GM19452 (cell line): ENCODE measurements around the gene PRKG1.

Source experiments
- ATAC-seq: cut with Tn5 transposase; IDR thresholded peaks from one replicate; pipeline ENCODE4 v1.9.1; 2021; ENCODE audit not compliant: unreplicated experiment

Gene PRKG1

GRCh38 chr10:52265131-52265926 lies 1191.0 kb downstream of the PRKG1 start:
- ATAC-seq = no peak

- ATAC-seq = no peak
These were observed 1192.6 kb downstream of the PRKG1 start for GRCh38 chr10:52266858-52267257.

DNA sequence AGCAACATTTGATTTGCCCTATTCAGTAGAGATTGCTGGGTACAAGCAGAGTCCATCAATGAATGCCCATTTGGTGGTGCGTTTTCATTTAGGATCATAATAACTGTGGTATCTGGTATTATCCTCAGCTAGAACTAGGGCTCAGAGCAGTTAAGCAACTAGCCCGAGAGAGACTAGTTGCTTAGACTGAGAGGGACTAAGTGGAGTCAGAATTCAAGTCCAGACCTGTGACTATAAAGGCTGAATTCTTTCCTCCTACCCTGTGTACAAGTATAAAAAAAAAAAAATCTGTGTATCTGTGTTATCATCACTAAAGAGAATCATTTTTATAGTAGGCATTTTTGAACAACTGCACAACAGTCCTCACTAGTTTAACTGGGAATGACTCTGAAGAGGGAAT lies 1194.5 kb downstream of the PRKG1 start:
- ATAC-seq = no peak

- no peak for ATAC-seq
These were observed 1194.9 kb downstream of the PRKG1 start for GRCh38 chr10:52269233-52269632.

DNA sequence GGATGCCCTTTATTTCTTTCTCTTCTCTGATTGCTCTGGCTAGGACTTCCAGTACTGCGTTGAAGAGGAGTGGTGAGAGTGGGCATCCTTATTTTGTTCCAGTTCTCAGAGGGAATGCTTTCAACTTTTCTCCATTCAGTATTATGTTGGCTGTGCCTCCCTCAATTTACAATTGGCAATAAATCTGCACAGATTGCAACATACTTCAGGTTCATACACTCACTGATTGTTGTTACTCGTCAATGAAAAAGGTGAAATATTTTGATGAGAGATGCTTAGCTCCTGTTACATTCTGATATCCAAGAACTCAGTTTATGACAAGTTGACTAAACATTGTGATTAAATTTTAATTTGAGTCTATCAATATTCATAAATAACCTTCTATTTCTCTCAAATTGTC lies 1201.9 kb downstream of the PRKG1 start:
- ATAC-seq = no peak

DNA sequence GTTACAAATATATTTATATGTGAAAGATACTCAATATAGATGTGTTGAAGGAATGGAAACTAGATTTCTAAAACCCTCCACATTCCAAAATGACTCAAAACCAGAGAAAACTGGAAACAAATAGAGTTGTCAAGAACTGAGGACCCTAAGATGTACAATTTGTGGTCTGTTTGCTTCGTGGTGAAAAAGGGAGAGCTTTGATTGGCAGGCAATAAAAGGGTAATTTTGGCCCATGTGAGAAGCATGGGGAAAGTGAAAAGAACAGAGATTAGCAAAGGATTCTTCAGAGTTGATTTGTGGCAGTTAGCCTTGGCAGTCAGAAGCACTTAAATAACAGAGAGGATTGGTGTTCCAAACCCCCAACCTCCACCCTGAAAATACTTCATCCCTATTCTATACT lies 1202.7 kb downstream of the PRKG1 start:
- ATAC-seq = no peak

- ATAC-seq = no peak
These were observed 1205.3 kb downstream of the PRKG1 start for GRCh38 chr10:52279546-52279945.

DNA sequence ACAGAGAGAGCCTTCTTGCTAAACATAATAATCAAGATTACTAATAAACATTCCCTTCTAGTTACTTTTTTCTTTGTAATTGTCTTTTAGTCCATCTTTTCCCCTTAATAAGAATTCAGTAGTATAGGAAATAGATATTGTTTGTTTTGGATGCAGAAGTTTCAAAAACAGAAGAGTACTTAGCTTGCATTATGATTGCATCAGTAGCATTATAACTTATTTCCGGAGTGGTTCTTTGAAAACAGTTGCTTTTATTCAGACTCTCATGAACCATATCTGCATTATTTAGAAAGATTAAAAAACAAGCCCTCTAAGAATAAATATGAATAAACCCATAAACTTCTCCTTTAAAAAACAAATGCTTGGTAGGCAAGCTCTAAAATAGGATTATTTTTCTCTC lies 1205.8 kb downstream of the PRKG1 start:
- ATAC-seq = no peak

- ATAC-seq = no peak
These were observed 1208.9 kb downstream of the PRKG1 start for GRCh38 chr10:52283174-52283573.

- ATAC-seq = no peak
These were observed 1210.2 kb downstream of the PRKG1 start for GRCh38 chr10:52284416-52285013.

GRCh38 chr10:52287866-52288265 lies 1213.6 kb downstream of the PRKG1 start:
- ATAC-seq = no peak

DNA sequence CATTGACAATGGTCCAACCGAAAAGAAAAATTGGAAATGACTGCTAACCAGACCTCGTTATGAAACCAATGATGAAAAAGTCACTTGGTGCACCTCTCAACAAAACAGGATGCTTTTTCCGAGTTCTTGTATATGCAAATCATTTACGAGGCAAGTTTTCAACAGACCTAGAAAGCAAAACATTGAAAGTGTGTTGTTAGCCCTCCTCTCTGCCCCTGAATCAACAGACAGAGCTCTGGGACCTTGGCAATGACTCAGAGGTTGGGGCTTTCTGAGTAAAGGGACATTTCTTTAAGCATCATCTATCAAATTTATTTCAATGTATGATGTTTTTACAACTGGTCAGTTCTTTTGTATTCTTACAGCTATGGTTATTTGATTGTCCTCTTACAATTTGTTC lies 1223.5 kb downstream of the PRKG1 start:
- ATAC-seq = no peak

- ATAC-seq = no peak
These were observed 1226.5 kb downstream of the PRKG1 start for GRCh38 chr10:52300599-52301277.

GRCh38 chr10:52308251-52309031 lies 1234.2 kb downstream of the PRKG1 start:
- peak; percentile 83 for ATAC-seq

- no peak for ATAC-seq
These were observed 1238.6 kb downstream of the PRKG1 start for GRCh38 chr10:52312942-52313255.

DNA sequence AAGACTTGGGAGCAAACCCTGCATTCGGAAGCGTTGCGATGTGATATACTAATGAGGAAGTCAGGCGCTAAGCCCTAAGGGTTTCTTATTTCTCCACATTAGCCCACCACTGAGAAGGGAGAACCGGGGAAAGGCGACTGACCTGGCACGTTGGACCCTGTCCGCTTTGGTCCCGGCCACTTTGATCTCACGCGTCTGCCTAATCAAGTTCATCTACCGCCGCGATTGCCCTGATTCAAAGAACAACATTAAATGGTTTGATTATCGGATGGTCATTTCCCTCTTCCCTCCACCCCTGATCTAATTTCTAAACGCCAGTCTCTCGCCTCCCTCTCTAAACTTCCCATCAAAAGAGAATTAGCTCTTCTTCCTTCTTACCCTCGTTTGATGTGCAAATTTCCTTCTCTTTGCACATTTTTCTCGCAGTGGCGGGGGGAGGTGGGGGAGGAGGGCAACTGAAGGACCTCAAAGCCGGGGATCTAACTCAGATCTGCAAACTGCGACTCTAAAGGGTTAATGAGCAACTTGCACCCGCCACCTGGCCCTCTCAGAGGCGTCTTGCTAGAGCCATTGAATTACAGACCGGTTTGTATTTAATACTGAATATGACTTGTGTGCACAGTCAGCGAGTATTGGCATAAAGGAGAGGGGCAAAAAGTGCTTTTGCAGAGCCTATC lies 1239.1 kb downstream of the PRKG1 start:
- ATAC-seq = no peak

GRCh38 chr10:52313933-52314821 lies 1239.9 kb downstream of the PRKG1 start, which contains the start of gene DKK1:
Gene DKK1, plus strand, starts transcription at chr10:52314281. Its CDS starts 154 bp downstream, at chr10:52314435.
- ATAC-seq = peak; percentile 60

DNA sequence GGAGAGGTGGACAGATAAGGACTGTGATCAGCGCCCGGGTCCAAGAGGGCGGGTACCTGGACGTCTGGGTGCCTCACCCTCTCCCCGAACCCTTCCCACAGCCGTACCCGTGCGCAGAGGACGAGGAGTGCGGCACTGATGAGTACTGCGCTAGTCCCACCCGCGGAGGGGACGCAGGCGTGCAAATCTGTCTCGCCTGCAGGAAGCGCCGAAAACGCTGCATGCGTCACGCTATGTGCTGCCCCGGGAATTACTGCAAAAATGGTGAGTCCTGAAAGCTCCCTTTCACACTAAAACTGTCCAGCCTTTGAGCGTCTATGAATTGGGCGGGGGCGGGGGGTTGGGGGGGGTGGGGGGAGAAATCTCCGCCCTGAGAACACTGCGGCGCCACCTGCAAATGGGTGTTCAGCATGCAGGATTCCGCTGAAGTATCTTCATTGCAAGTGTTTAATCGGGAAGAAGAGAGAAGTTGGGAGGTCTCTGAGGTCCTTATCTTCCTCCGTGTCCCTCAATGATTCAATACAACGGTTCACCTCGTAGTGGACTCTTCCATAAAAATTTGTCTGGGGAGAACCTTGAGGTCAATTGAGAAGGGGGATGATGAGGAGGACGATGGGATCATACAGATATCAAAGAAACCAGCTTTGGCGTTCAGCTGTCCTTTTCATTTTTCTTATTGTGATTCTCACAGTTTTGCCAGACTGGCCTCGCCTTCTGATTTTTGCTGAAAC lies 1240.7 kb downstream of the PRKG1 start:
- ATAC-seq = no peak

DNA sequence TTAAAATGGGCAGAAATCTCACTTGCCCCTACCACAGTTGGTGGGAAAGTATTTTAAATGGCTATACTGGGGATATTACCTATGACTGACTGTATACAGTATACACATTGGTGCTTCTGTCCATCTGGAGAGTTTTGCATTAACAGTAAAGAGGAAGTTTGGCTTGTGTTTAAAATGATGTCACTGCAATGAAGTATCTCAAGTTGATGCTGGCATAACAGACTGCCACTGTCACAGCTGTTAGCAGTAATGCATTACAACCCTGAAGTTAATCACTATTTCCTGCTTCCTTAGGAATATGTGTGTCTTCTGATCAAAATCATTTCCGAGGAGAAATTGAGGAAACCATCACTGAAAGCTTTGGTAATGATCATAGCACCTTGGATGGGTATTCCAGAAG lies 1241.7 kb downstream of the PRKG1 start:
- no peak for ATAC-seq
